ENCODE results near the gene NANOS3. TPM values are rescaled to one million over a fixed set of nuclear protein-coding genes. Genes with fewer than 3 reads are reported as not detected.

NANOS3 gene
- total and polyA plus RNA-seq, 2 of the 13 experiments (the other 11 are each of a cell fraction or from before 2014, with no cell fraction given), result 0.21 TPM; not detected in 1

DNA sequence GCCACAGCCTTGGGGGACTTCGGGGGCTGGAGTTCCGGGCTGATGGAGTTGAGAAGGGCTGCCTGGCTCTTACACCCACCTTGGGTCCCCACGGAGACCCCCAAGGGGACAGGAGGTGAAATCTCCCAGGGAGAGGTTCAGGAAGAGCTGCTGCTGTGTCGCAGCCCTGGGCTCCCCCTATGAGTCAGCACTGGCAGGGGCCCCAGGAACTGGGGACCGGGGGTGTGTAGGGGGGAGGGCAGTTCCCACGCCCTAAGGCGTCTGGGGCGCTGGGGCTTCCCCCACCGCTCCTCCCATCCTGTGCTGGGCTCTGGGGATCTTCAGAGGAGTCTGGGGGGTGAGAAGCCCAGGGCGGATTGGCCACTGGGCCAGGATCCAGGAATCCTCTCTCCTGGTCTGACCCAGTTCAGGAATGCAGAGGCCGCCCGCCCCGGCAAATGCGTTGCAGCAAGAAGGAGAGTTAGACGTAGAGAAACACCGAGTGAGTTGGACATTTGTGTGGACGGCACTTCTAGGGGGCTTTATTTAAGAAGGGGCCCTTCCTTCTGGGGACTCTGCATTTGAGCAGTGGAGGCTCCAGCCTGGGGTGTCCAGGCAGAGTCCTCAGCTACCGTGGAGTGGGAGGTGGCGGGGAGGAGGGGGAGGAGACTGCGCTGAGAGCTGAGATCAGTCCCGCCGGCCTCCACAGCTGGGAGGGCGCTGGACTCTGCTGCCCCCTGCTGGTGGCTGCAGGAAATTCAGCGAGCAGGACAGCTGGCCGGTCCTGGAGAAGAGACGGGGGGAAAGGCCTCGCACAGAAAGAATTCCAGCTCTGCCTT is 15.0 kb upstream of the NANOS3 start (continued):
- TF ChIP-seq, protein P1, sequence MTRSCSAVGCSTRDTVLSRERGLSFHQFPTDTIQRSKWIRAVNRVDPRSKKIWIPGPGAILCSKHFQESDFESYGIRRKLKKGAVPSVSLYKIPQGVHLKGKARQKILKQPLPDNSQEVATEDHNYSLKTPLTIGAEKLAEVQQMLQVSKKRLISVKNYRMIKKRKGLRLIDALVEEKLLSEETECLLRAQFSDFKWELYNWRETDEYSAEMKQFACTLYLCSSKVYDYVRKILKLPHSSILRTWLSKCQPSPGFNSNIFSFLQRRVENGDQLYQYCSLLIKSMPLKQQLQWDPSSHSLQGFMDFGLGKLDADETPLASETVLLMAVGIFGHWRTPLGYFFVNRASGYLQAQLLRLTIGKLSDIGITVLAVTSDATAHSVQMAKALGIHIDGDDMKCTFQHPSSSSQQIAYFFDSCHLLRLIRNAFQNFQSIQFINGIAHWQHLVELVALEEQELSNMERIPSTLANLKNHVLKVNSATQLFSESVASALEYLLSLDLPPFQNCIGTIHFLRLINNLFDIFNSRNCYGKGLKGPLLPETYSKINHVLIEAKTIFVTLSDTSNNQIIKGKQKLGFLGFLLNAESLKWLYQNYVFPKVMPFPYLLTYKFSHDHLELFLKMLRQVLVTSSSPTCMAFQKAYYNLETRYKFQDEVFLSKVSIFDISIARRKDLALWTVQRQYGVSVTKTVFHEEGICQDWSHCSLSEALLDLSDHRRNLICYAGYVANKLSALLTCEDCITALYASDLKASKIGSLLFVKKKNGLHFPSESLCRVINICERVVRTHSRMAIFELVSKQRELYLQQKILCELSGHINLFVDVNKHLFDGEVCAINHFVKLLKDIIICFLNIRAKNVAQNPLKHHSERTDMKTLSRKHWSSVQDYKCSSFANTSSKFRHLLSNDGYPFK (CRISPR knock-in tag; IDR thresholded peaks at IDR 0.05; ENCODE audit: borderline replicate concordance), result no peak; the same call in 1 of the 2 replicates
- TF ChIP-seq, protein P2, sequence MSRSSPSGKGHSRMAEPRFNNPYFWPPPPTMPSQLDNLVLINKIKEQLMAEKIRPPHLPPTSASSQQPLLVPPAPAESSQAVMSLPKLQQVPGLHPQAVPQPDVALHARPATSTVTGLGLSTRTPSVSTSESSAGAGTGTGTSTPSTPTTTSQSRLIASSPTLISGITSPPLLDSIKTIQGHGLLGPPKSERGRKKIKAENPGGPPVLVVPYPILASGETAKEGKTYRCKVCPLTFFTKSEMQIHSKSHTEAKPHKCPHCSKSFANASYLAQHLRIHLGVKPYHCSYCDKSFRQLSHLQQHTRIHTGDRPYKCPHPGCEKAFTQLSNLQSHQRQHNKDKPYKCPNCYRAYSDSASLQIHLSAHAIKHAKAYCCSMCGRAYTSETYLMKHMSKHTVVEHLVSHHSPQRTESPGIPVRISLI (CRISPR knock-in tag; IDR thresholded peaks at IDR 0.05; ENCODE audit: borderline replicate concordance), result peak; percentile 25; the same call in 1 of the 2 replicates
- no peak for TF ChIP-seq ZNF564 (CRISPR knock-in tag; IDR thresholded peaks at IDR 0.05)
- TF ChIP-seq SP1 (IDR thresholded peaks at IDR 0.05), result no peak
- peak; percentile 59; the same call in 1 of the 2 replicates for TF ChIP-seq SP1 (CRISPR knock-in tag; IDR thresholded peaks at IDR 0.05)
- TF ChIP-seq CC2D1A (CRISPR knock-in tag; IDR thresholded peaks at IDR 0.05), result no peak
- no peak for TF ChIP-seq ZFP62 (CRISPR knock-in tag; IDR thresholded peaks at IDR 0.05)
- peak; percentile 78 for TF ChIP-seq ZNF777 (CRISPR knock-in tag; IDR thresholded peaks at IDR 0.05)
- TF ChIP-seq, protein P3, sequence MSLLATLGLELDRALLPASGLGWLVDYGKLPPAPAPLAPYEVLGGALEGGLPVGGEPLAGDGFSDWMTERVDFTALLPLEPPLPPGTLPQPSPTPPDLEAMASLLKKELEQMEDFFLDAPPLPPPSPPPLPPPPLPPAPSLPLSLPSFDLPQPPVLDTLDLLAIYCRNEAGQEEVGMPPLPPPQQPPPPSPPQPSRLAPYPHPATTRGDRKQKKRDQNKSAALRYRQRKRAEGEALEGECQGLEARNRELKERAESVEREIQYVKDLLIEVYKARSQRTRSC (CRISPR knock-in tag; IDR thresholded peaks at IDR 0.05; ENCODE audit: low read depth), result no peak
- TF ChIP-seq ZKSCAN8 (CRISPR knock-in tag; IDR thresholded peaks at IDR 0.05; ENCODE audit: borderline replicate concordance), result peak; percentile 77; the same call in 1 of the 2 replicates
- TF ChIP-seq ZNF598 (CRISPR knock-in tag; IDR thresholded peaks at IDR 0.05; ENCODE audit: borderline replicate concordance), result no peak
- TF ChIP-seq SMARCE1 (IDR thresholded peaks at IDR 0.05; ENCODE audit: borderline replicate concordance), result no peak
- peak; percentile 56; the same call in 1 of the 2 replicates for TF ChIP-seq ZFX (CRISPR knock-in tag; IDR thresholded peaks at IDR 0.05; ENCODE audit: low read depth)
- no peak for TF ChIP-seq REXO4 (CRISPR knock-in tag; IDR thresholded peaks at IDR 0.05; ENCODE audit: borderline replicate concordance)
- TF ChIP-seq ZNF331 (CRISPR knock-in tag; IDR thresholded peaks at IDR 0.05), result peak; percentile 47; the same call in 1 of the 2 replicates
- TF ChIP-seq ZNF737 (CRISPR knock-in tag; IDR thresholded peaks at IDR 0.05; ENCODE audit: borderline replicate concordance), result no peak
- TF ChIP-seq KMT2A (CRISPR knock-in tag; IDR thresholded peaks at IDR 0.05), result no peak
- peak; percentile 94 for TF ChIP-seq ZNF263 (CRISPR knock-in tag; IDR thresholded peaks at IDR 0.05)
- TF ChIP-seq, protein P4, sequence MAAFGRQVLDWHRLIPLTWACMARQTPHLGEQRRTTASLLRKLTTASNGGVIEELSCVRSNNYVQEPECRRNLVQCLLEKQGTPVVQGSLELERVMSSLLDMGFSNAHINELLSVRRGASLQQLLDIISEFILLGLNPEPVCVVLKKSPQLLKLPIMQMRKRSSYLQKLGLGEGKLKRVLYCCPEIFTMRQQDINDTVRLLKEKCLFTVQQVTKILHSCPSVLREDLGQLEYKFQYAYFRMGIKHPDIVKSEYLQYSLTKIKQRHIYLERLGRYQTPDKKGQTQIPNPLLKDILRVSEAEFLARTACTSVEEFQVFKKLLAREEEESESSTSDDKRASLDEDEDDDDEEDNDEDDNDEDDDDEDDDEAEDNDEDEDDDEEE (CRISPR knock-in tag; IDR thresholded peaks at IDR 0.05), result no peak
- TF ChIP-seq POLR2AphosphoS5 (IDR thresholded peaks at IDR 0.05; ENCODE audit: low read depth, low read length), result peak; percentile 27; the same call in 1 of the 2 replicates
- TF ChIP-seq KLF11 (CRISPR knock-in tag; IDR thresholded peaks at IDR 0.05), result no peak
- TF ChIP-seq SMC3 (IDR thresholded peaks at IDR 0.05; ENCODE audit: low read length), result peak; percentile 64
- no peak for TF ChIP-seq ZFP36 (IDR thresholded peaks at IDR 0.05; ENCODE audit: borderline replicate concordance, low read depth, low read length, partially characterized antibody)
- peak; percentile 93 for TF ChIP-seq STAG1 (CRISPR knock-in tag; IDR thresholded peaks at IDR 0.05)
- TF ChIP-seq RBFOX2 (IDR thresholded peaks at IDR 0.05; ENCODE audit: low read depth, low read length), result no peak

Measured in HepG2 (cell line).